Duodenal mucosa (tissue), 2 donors: Measurements from ENCODE around the gene IGSF21.

Source experiments
- H3K27ac ChIP-seq: one replicate; pipeline ENCODE4 v1.7.0; 2013; ENCODE audit warnings: low read depth, low read length
- H3K27me3 ChIP-seq, 2 donors: one replicate each; pipeline ENCODE4 v1.7.0; 2013; ENCODE audit warnings: low read length in 2 of 2, control low read depth in 1 of 2; ENCODE audit not compliant: insufficient read depth in 2 of 2, control insufficient read depth in 1 of 2
- H3K36me3 ChIP-seq, 2 donors: one replicate each; pipeline ENCODE4 v1.7.0; 2013; ENCODE audit warnings: low read length in 2 of 2, control low read depth in 1 of 2; ENCODE audit not compliant: insufficient read depth in 2 of 2, control insufficient read depth in 1 of 2
- H3K4me1 ChIP-seq, 2 donors: one replicate each; pipeline ENCODE4 v1.7.0; 2013; ENCODE audit warnings: low read length in 2 of 2, control low read depth in 1 of 2; ENCODE audit not compliant: insufficient read depth in 2 of 2, control insufficient read depth in 1 of 2
- H3K4me3 ChIP-seq, 2 donors: one replicate each; pipeline ENCODE4 v1.7.0; 2013; ENCODE audit warnings: low read length in 2 of 2, low read depth in 1 of 2
- H3K9ac ChIP-seq, 2 donors: one replicate each; pipeline ENCODE4 v1.7.0; 2013; ENCODE audit warnings: low read length in 2 of 2, low read depth in 1 of 2
- H3K9me3 ChIP-seq, 2 donors: one replicate each; pipeline ENCODE4 v1.7.0; 2013; ENCODE audit warnings: low read length in 2 of 2, control low read depth in 1 of 2; ENCODE audit not compliant: control insufficient read depth in 1 of 2

IGSF21 gene

GRCh38 chr1:18170444-18170843 lies 62.8 kb downstream of the IGSF21 start:
- peaks cover 5 to 14% of the 10 kb centered on the region in 2 donors for H3K27me3 ChIP-seq
- H3K9me3 ChIP-seq: no peaks in the 10 kb centered on the region
- H3K4me3 ChIP-seq: no peak overlapping the region
- no peak overlapping the region for H3K9ac ChIP-seq
- H3K4me1 ChIP-seq: no peaks in the 10 kb centered on the region
- no peaks in the 10 kb centered on the region for H3K36me3 ChIP-seq
- H3K27ac ChIP-seq: no peak overlapping the region

- Histone ChIP-seq H3K4me1 (no peaks in the 10 kb centered on the region), H3K27ac (no peak overlapping the region), H3K27me3 (peaks cover 17 to 26% of the 10 kb centered on the region in 2 donors), H3K4me3 (no peak overlapping the region), H3K36me3 (no peaks in the 10 kb centered on the region), H3K9ac (no peak overlapping the region), H3K9me3 (no peaks in the 10 kb centered on the region)
These were observed 66.4 kb downstream of the IGSF21 start for GRCh38 chr1:18174037-18174436.

GRCh38 chr1:18175051-18175450 lies 67.5 kb downstream of the IGSF21 start:
- H3K27me3 ChIP-seq: peaks cover 17 to 27% of the 10 kb centered on the region in 2 donors

GRCh38 chr1:18175530-18176377 lies 68.2 kb downstream of the IGSF21 start:
- Histone ChIP-seq H3K9ac (no peak overlapping the region), H3K36me3 (no peaks in the 10 kb centered on the region), H3K9me3 (no peaks in the 10 kb centered on the region), H3K4me3 (no peak overlapping the region), H3K27me3 (peaks cover 17 to 27% of the 10 kb centered on the region in 2 donors), H3K4me1 (no peaks in the 10 kb centered on the region), H3K27ac (no peak overlapping the region)

More at GRCh38 chr1:18175051-18175450, 67.5 kb downstream of the IGSF21 start:
- no peak overlapping the region for H3K9ac ChIP-seq
- H3K27ac ChIP-seq: no peak overlapping the region
- H3K9me3 ChIP-seq: no peaks in the 10 kb centered on the region
- H3K36me3 ChIP-seq: no peaks in the 10 kb centered on the region
- no peak overlapping the region for H3K4me3 ChIP-seq
- H3K4me1 ChIP-seq: no peaks in the 10 kb centered on the region

GRCh38 chr1:18176619-18177018 lies 69.0 kb downstream of the IGSF21 start:
- Histone ChIP-seq H3K4me3 (no peak overlapping the region), H3K4me1 (no peaks in the 10 kb centered on the region), H3K9ac (no peak overlapping the region), H3K36me3 (no peaks in the 10 kb centered on the region), H3K27ac (no peak overlapping the region), H3K27me3 (peaks cover 17 to 27% of the 10 kb centered on the region in 2 donors), H3K9me3 (no peaks in the 10 kb centered on the region)

- H3K27me3 ChIP-seq: peaks cover 17 to 27% of the 10 kb centered on the region in 2 donors
- H3K4me3 ChIP-seq: no peak overlapping the region
- H3K9me3 ChIP-seq: no peaks in the 10 kb centered on the region
- H3K4me1 ChIP-seq: no peaks in the 10 kb centered on the region
- H3K36me3 ChIP-seq: no peaks in the 10 kb centered on the region
- H3K27ac ChIP-seq: no peak overlapping the region
- no peak overlapping the region for H3K9ac ChIP-seq
These were observed 70.5 kb downstream of the IGSF21 start for GRCh38 chr1:18178111-18178510.

- Histone ChIP-seq H3K4me3 (no peak overlapping the region), H3K36me3 (no peaks in the 10 kb centered on the region)
These were observed 71.4 kb downstream of the IGSF21 start for GRCh38 chr1:18179009-18179408.

GRCh38 chr1:18182398-18183160 lies 75.0 kb downstream of the IGSF21 start:
- Histone ChIP-seq H3K27ac (no peak overlapping the region), H3K9ac (no peak overlapping the region), H3K36me3 (no peaks in the 10 kb centered on the region), H3K4me3 (no peak overlapping the region), H3K4me1 (no peaks in the 10 kb centered on the region), H3K27me3 (peaks cover 0 to 5% of the 10 kb centered on the region in 2 donors), H3K9me3 (no peaks in the 10 kb centered on the region)

More at GRCh38 chr1:18179009-18179408, 71.4 kb downstream of the IGSF21 start:
- Histone ChIP-seq H3K4me1 (no peaks in the 10 kb centered on the region), H3K27ac (no peak overlapping the region), H3K9ac (no peak overlapping the region), H3K27me3 (peaks cover 17 to 27% of the 10 kb centered on the region in 2 donors), H3K9me3 (no peaks in the 10 kb centered on the region)

- Histone ChIP-seq H3K27ac (no peak overlapping the region), H3K4me1 (no peaks in the 10 kb centered on the region), H3K9me3 (no peaks in the 10 kb centered on the region), H3K9ac (no peak overlapping the region), H3K27me3 (peaks cover 0 to 4% of the 10 kb centered on the region in 2 donors), H3K36me3 (no peaks in the 10 kb centered on the region), H3K4me3 (no peak overlapping the region)
These were observed 75.9 kb downstream of the IGSF21 start for GRCh38 chr1:18183533-18183932.

- Histone ChIP-seq H3K9ac (no peak overlapping the region), H3K4me3 (no peak overlapping the region), H3K27me3 (no peaks in the 10 kb centered on the region), H3K9me3 (no peaks in the 10 kb centered on the region), H3K27ac (no peak overlapping the region), H3K36me3 (no peaks in the 10 kb centered on the region), H3K4me1 (no peaks in the 10 kb centered on the region)
These were observed 79.5 kb downstream of the IGSF21 start for GRCh38 chr1:18187054-18187453.
